HG02973 (cell line): ENCODE data around the gene KLHL35.

ENCODE experiments used
- ATAC-seq: cut with Tn5 transposase; IDR thresholded peaks from one replicate; pipeline ENCODE4 v1.9.1; 2021; ENCODE audit warnings: moderate library complexity; ENCODE audit not compliant: unreplicated experiment

KLHL35 gene, protein sequence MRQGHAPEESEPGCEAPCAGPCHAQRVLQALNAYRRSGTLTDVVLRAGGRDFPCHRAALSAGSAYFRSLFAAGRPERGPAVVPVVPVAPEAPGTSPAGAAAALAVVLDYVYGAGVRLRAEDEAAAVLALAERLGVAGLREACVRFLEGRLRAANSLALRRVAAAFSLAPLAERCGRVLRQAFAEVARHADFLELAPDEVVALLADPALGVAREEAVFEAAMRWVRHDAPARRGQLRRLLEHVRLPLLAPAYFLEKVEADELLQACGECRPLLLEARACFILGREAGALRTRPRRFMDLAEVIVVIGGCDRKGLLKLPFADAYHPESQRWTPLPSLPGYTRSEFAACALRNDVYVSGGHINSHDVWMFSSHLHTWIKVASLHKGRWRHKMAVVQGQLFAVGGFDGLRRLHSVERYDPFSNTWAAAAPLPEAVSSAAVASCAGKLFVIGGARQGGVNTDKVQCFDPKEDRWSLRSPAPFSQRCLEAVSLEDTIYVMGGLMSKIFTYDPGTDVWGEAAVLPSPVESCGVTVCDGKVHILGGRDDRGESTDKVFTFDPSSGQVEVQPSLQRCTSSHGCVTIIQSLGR

DNA sequence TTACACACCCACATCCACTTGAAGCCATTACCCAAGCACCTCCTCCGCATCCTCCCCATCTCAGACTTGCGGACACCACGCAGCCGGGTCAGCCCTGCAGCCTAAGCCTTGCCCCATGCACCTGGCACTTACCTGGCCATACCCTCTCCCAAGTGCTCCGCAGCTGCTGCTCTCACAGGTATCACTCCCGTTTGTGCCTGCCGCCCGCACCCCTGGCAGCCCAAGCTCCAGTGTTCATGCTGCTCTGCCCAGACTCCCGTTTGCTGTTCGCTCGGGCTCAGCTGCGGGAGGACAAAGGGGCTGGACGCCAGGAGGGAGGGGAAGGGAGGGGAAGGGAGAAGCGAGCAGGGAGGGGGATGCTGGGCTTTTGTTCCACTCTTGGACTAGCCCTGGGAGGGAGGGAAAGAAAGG lies at the start of gene KLHL35:
KLHL35 (minus strand) TSS at position 293 of the 411 bp plus-strand sequence. CDS start 2,574 bp downstream, outside the sequence.
- ATAC-seq: no peak

DNA sequence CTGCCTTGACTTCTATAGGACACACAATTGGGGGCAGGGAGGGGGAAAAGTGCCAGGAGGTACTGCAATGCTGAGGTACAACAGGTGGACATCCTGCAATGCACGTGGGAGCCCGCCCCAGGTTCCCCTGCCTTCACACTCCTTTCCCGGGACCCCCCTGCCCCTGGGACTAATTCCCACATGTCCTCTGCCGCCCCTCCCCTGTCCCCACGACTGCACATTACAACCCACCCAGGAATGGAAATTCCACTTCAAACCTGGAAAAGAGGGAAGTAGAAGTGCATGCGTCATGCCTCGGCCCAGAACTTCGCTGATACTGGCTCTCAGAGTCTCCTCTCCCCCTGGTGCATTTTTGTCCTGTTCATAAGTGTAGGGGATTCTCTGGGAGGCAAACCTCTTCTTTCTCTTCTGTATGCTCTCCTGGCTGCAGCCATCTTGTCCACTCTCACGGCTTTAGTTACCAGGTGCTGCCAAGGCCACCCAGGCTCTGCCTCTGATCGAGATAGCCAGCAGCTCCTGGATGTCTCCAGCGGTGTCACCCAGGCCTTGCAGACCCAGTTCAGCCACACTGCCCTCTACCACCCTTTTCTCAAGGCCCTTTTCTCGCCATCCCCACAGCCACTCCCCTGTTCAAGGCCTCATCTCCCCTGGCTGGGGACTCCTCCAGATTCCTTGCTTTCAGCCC lies 49.1 kb upstream of the KLHL35 start:
- no peak for ATAC-seq

DNA sequence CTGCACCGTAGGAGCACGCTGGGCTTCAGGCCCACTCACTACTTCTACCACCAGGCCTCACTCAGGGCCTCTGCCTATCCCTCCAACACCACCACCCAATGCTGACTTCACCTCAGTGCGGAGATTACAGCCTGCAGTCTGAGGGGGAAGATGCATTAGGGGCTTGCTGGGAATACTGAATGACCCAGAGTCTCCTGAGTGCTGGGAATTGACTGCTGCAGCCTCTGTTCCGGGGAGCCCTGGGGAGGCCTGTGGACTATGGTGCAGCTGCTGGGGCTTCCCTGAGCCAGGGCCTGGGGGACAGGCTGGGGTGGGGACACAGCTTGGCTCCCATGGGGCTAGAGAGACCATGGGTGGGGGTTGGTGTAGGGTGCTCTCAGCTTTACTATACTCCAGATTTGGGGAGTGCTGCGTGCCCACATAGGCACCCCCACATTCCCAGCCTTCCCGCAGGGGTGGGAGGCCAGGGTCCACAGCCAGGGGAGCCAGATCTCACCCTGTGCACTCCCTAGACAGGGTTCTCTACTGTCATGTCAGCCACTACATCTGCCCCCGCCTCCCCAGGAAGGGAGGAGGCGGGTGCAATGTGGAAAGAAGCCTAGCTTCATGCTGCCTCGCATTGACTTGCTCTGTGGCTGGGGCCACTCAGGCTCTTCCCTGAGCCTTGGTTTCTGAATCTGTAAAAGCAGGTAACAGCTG lies 48.4 kb upstream of the KLHL35 start:
- no peak for ATAC-seq

DNA sequence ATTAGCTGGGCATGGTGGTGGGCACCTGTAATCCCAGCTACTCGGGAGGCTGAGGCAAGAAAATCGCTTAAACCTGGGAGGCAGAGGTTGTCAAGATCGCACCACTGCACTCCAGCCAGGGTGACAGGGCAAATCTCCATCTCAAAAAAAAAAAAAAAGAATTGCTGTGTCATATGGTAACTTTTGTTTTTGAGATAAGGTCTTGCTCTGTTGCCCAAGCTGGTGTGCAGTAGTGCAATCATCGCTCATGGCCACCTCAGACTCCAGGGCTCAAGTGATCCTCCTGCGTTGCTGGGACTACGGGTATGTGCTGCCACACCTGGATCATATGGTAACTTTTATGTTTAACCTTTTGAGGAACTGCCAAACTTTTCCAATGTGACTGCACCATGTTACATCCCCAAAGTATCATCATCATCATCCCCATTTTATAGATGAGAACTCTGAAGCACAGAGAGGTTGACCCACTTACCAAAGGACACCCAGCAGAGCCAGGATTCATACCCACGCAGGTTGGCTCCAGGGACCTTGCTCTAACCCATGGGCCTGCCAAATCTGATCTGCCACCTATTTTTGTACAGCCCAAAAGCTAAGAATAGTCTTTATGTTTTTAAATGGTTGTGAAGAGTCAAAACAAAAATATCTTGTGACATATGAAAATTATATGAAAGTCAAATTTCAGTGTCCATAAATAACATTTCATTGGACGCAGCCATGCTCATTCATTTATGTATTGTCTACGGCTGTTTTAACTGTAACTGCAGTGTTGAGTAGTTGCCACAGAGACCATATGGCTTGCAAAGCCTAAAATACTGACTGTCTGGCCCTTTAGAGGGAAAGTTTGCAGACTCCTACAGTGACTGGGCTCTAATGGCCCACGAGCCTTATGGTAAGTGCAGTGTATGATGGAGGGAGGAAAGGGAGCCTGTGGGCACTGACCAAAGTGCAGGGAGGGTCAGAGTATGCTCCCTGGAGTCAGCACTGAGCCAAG lies 47.5 kb upstream of the KLHL35 start:
- ATAC-seq: no peak

GRCh38 chr11:75479597-75480145 lies 46.7 kb upstream of the KLHL35 start:
- no peak for ATAC-seq

GRCh38 chr11:75478783-75479596 lies 46.0 kb upstream of the KLHL35 start:
- ATAC-seq: no peak

DNA sequence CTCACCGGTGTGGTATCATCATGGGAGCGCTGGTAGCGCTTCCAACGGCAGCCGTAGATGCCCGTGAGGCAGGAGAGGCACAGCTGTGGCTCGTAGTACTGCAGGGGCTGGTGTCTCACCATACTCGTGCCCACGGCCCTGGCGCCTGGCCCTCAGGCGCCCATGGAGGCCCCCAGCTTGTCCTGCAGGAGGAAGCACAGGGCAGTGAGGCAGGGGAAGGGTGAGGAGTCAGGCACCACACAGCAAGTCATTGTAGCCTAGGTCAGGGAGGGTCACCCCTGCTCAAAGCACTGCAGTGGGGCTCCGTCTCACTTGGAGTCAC lies 44.6 kb upstream of the KLHL35 start:
- ATAC-seq: no peak

GRCh38 chr11:75476739-75477613 lies 44.0 kb upstream of the KLHL35 start:
- no peak for ATAC-seq

GRCh38 chr11:75475767-75476650 lies 43.0 kb upstream of the KLHL35 start:
- no peak for ATAC-seq

GRCh38 chr11:75474878-75475766 lies 42.1 kb upstream of the KLHL35 start:
- ATAC-seq: no peak

- ATAC-seq: no peak
Observed at GRCh38 chr11:75474240-75474639, 41.2 kb upstream of the KLHL35 start.

DNA sequence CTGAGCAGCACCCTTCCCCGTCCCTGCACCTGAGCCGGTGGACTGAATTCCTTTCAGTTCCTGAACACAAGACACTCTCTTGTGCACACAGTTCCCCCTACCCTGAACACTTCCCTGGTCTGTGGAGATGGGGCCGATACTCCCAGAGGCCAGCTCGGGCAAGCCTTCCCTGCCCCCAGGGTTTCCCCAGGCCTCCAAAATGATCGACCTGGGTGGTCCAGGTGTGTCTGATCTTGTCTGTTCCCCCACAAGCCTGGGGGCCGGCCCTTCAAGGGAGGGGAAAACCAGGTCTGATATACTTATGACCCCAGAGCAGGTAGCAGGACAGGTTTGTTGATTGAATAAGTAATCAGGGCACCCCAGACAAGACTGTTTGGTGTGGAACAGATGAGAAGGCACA lies 40.7 kb upstream of the KLHL35 start:
- no peak for ATAC-seq

DNA sequence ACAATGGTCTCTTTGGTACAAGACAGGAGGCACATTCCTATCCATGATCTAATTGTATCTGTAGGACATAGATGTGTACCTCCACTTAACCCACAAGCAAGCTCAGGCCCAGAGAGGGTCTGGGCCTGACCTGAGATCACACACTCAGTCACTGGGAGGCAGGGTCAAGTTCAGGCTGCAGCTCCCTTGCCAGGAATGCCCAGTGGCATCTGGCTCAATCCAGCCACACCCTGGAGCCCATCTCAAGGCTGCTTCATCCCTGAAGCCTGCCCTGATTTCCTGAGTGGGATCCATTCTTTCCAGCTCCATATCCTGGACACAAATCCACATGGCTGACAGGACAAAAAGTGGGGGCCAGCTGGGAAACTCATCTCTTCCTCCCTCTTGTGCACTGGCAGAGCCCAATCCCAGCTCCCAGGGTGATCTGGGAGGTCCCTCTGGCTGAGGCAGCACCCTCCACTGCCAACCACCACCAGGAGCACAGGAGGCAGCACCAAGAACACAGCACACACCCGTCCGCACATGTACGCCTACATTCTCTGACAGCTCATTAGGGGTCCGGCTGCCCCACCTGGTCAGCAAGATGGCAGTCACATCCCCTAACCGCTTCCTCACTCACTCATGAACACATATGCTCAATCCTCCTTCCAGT lies 39.2 kb upstream of the KLHL35 start:
- ATAC-seq: no peak

GRCh38 chr11:75471176-75471973 lies 38.4 kb upstream of the KLHL35 start:
- ATAC-seq: no peak
